Liver (tissue), 9 donors: Measurements from ENCODE around the gene CLBA1. TPM values are rescaled to one million over a fixed set of nuclear protein-coding genes. Genes with fewer than 3 reads are reported as not detected.

Experiments
- DNase-seq: peaks from one replicate; pipeline ENCODE4 v3.0.0-alpha.2; 2017; ENCODE audit warnings: low spot score
- H3K27ac ChIP-seq, 2 donors: one replicate each; pipeline ENCODE4 v1.7.0; 2013; ENCODE audit warnings: inconsistent platforms in 2 of 2, low read length in 2 of 2, control low read depth in 1 of 2, low read depth in 1 of 2, mild to moderate bottlenecking in 1 of 2
- H3K27me3 ChIP-seq, 4 donors: one replicate each; pipeline versions ENCODE4 v1.6.1 to v1.7.0; 2013; ENCODE audit warnings: low read length in 3 of 4, inconsistent platforms in 1 of 4, mild to moderate bottlenecking in 1 of 4, moderate library complexity in 1 of 4; ENCODE audit not compliant: control insufficient read depth in 4 of 4, insufficient read depth in 4 of 4
- H3K36me3 ChIP-seq, 4 donors: one replicate each; pipeline versions ENCODE4 v1.6.1 to v1.7.0; 2013; ENCODE audit warnings: low read length in 3 of 4, mild to moderate bottlenecking in 3 of 4, low read depth in 1 of 4, moderate library complexity in 1 of 4; ENCODE audit not compliant: control insufficient read depth in 4 of 4, insufficient read depth in 3 of 4
- H3K4me1 ChIP-seq, 4 donors: one replicate each; pipeline versions ENCODE4 v1.6.1 to v1.7.0; 2013; ENCODE audit warnings: low read length in 3 of 4, mild to moderate bottlenecking in 3 of 4, moderate library complexity in 1 of 4; ENCODE audit not compliant: control insufficient read depth in 4 of 4, insufficient read depth in 4 of 4
- H3K4me3 ChIP-seq, 3 donors: one replicate each; pipeline versions ENCODE4 v1.6.1 to v1.7.0; 2013; ENCODE audit warnings: low read length in 3 of 3, control low read depth in 1 of 3, low read depth in 1 of 3, mild to moderate bottlenecking in 1 of 3
- H3K9ac ChIP-seq, 2 donors: one replicate each; pipeline ENCODE4 v1.7.0; 2013; ENCODE audit warnings: low read length in 2 of 2, mild to moderate bottlenecking in 2 of 2, moderate library complexity in 2 of 2, control low read depth in 1 of 2, low read depth in 1 of 2
- H3K9me3 ChIP-seq, 4 donors: one replicate each; pipeline versions ENCODE4 v1.6.1 to v1.7.0; 2013; ENCODE audit warnings: low read length in 3 of 4; ENCODE audit not compliant: control insufficient read depth in 4 of 4
- CTCF ChIP-seq: fragments of 150-350 bp; IDR thresholded peaks from 2 replicates; pipeline ENCODE4 v1.5.1; 2017; ENCODE audit warnings: improper control_type of control experiment, low read depth, low read length; ENCODE audit not compliant: missing input control
- EGR1 ChIP-seq, 2 donors: IDR thresholded peaks; 2 replicates each; pipeline ENCODE4 v1.6.1; 2016 to 2018; ENCODE audit warnings: antibody characterized with exemption in 2 of 2, low read depth in 2 of 2
- FOXA1 ChIP-seq: IDR thresholded peaks from 2 replicates; pipeline ENCODE4 v1.6.1; 2016; ENCODE audit warnings: antibody characterized with exemption
- FOXA2 ChIP-seq: IDR thresholded peaks from 2 replicates; pipeline ENCODE4 v1.6.1; 2016; ENCODE audit warnings: antibody characterized with exemption
- GABPA ChIP-seq, 2 donors: IDR thresholded peaks in 1 of 2; conservative IDR thresholded peaks in 1 of 2; 2 replicates each; pipeline ENCODE4 v1.6.1; 2016; ENCODE audit warnings: antibody characterized with exemption in 2 of 2, mild to moderate bottlenecking in 1 of 2, moderate library complexity in 1 of 2
- HNF4A ChIP-seq, 2 donors: conservative IDR thresholded peaks; 2 replicates each; pipeline ENCODE4 v1.6.1; 2016; ENCODE audit warnings: antibody characterized with exemption in 2 of 2, mild to moderate bottlenecking in 2 of 2
- HNF4G ChIP-seq: IDR thresholded peaks from 2 replicates; pipeline ENCODE4 v1.6.1; 2016; ENCODE audit warnings: antibody characterized with exemption
- JUND ChIP-seq, 2 donors: IDR thresholded peaks; 2 replicates each; pipeline ENCODE4 v1.6.1; 2016; ENCODE audit warnings: antibody characterized with exemption in 2 of 2
- MAX ChIP-seq: IDR thresholded peaks from 2 replicates; pipeline ENCODE4 v1.6.1; 2016; ENCODE audit warnings: antibody characterized with exemption
- NR2F2 ChIP-seq: IDR thresholded peaks from 2 replicates; pipeline ENCODE4 v1.6.1; 2016; ENCODE audit warnings: antibody characterized with exemption
- RAD21 ChIP-seq, 2 donors: IDR thresholded peaks; 2 replicates each; pipeline ENCODE4 v1.6.1; 2016; ENCODE audit warnings: antibody characterized with exemption in 2 of 2, mild to moderate bottlenecking in 2 of 2
- REST ChIP-seq: IDR thresholded peaks from 2 replicates; pipeline ENCODE4 v1.6.1; 2016; ENCODE audit warnings: antibody characterized with exemption, mild to moderate bottlenecking
- TAF1 ChIP-seq: conservative IDR thresholded peaks from 2 replicates; pipeline ENCODE4 v1.6.1; 2016; ENCODE audit warnings: antibody characterized with exemption, mild to moderate bottlenecking
- YY1 ChIP-seq: IDR thresholded peaks from 2 replicates; pipeline ENCODE4 v1.6.1; 2016; ENCODE audit warnings: antibody characterized with exemption, mild to moderate bottlenecking
- ZBTB33 ChIP-seq: IDR thresholded peaks from 2 replicates; pipeline ENCODE4 v1.6.1; 2016; ENCODE audit warnings: antibody characterized with exemption
- WGBS: extraction: QIAGEN DNeasy Blood & Tissue Kit; methylation state at CpG from one replicate; pipeline ENCODE4 v1.1.7; 2013; 5-methylcytosine and 5-hydroxymethylcytosine counted together
- polyA plus RNA-seq, 2 donors: library from polyadenylated mRNA; stranded (reverse) in 1 of 2; unstranded in 1 of 2; fragments of 200-250 nt in 1 of 2; fragments of >200 nt in 1 of 2; fragmentation: Nextera tagmentation in 1 of 2; extraction: Ambion mirVana in 1 of 2; gene quantifications; one replicate each; pipeline versions ENCODE4 v1.2.1 to v1.2.3, GENCODE V29; 2013 to 2015
- total RNA-seq, 2 donors: library from RNA; depleted of rRNA; stranded (reverse); fragments of >200 nt; gene quantifications; one replicate each; pipeline ENCODE4 v1.2.3, GENCODE V29; 2014
- donor health status: healthy.
- donor health status: healthy.
- donor health status: healthy.
- donor health status: healthy.
- donor health status: healthy.

CLBA1 gene
- total and polyA plus RNA-seq, 4 donors: 0.98 to 3.9 (median 2.3) TPM

- no peak for DNase-seq
- WGBS: 91% methylated on average over 4 of the region's 4 CpGs
- Histone ChIP-seq H3K27ac (no peak overlapping the region), H3K4me3 (no peak overlapping the region), H3K27me3 (no peaks in the 10 kb centered on the region), H3K9me3 (no peaks in the 10 kb centered on the region), H3K4me1 (no peaks in the 10 kb centered on the region), H3K9ac (no peak overlapping the region), H3K36me3 (peaks cover 0 to 17% (median under 1%) of the 10 kb centered on the region in 4 donors)
- TF ChIP-seq GABPA (IDR thresholded peaks at IDR 0.05 in 1 of 2, conservative IDR thresholded peaks at IDR 0.05 in 1 of 2) (no peak), FOXA1 (no peak), REST (no peak), ZBTB33 (no peak), JUND (IDR thresholded peaks at IDR 0.05) (no peak), CTCF (no peak), TAF1 (no peak), MAX (no peak), EGR1 (IDR thresholded peaks at IDR 0.05; ENCODE audit: low read depth in 2 of 2) (no peak), YY1 (no peak), HNF4A (conservative IDR thresholded peaks at IDR 0.05) (no peak), HNF4G (no peak)
Measured at GRCh38 chr14:105010106-105010505, 24.5 kb downstream of the CLBA1 start.

- Histone ChIP-seq H3K27ac (no peak overlapping the region), H3K9ac (no peak overlapping the region), H3K9me3 (no peaks in the 10 kb centered on the region), H3K36me3 (peaks cover 0 to 17% (median under 1%) of the 10 kb centered on the region in 4 donors), H3K27me3 (no peaks in the 10 kb centered on the region), H3K4me3 (no peak overlapping the region), H3K4me1 (no peaks in the 10 kb centered on the region)
- DNase-seq: no peak
- WGBS: 91% methylated on average over 17 of the region's 17 CpGs
- TF ChIP-seq EGR1 (IDR thresholded peaks at IDR 0.05; ENCODE audit: low read depth in 2 of 2) (no peak), NR2F2 (no peak), ZBTB33 (no peak), HNF4G (no peak), REST (no peak), YY1 (no peak), HNF4A (conservative IDR thresholded peaks at IDR 0.05) (no peak), RAD21 (IDR thresholded peaks at IDR 0.05) (no peak), CTCF (no peak), TAF1 (no peak), GABPA (IDR thresholded peaks at IDR 0.05 in 1 of 2, conservative IDR thresholded peaks at IDR 0.05 in 1 of 2) (no peak), FOXA1 (no peak), FOXA2 (no peak)
Measured at GRCh38 chr14:105010891-105011291, 25.3 kb downstream of the CLBA1 start.
